Lung (tissue), 12 donors: ENCODE results near the gene ZEB2. TPM values are rescaled to one million over a fixed set of nuclear protein-coding genes. Genes with fewer than 3 reads are reported as not detected.
A peak's percentile ranks its signal among the peaks of the same experiment; 100 is the strongest.

ENCODE experiments used
- ATAC-seq: fragments of 200-7000 bp; cut with Tn5 transposase; one replicate; pipeline ENCODE4 v1.9.1; 2020; ENCODE audit warnings: moderate number of reproducible peaks; ENCODE audit not compliant: insufficient read depth, low FRiP score
- DNase-seq, 3 donors: peaks; one replicate each; pipeline ENCODE4 v3.0.0-alpha.2; 2013 to 2017
- H3K27ac ChIP-seq, 2 donors: one replicate each; pipeline ENCODE4 v1.5.1; 2013; ENCODE audit warnings: mild to moderate bottlenecking in 2 of 2, moderate library complexity in 2 of 2, control low read depth in 1 of 2, inconsistent platforms in 1 of 2, low read depth in 1 of 2, low read length in 1 of 2
- H3K27me3 ChIP-seq, 3 donors: one replicate each; pipeline ENCODE4 v1.5.1; 2013; ENCODE audit warnings: low read length in 2 of 3; ENCODE audit not compliant: control insufficient read depth in 3 of 3, insufficient read depth in 3 of 3
- H3K36me3 ChIP-seq, 4 donors: one replicate each; pipeline ENCODE4 v1.5.1; 2013; ENCODE audit warnings: low read length in 4 of 4, mild to moderate bottlenecking in 1 of 4, moderate library complexity in 1 of 4; ENCODE audit not compliant: control insufficient read depth in 4 of 4, insufficient read depth in 4 of 4
- H3K4me1 ChIP-seq, 5 donors: one replicate each; pipeline ENCODE4 v1.5.1; 2013; ENCODE audit warnings: low read length in 5 of 5, mild to moderate bottlenecking in 2 of 5, moderate library complexity in 1 of 5; ENCODE audit not compliant: control insufficient read depth in 5 of 5, insufficient read depth in 5 of 5
- H3K4me3 ChIP-seq: one replicate; pipeline ENCODE4 v1.5.1; 2013; ENCODE audit warnings: mild to moderate bottlenecking, control low read depth, moderate library complexity
- H3K9ac ChIP-seq, 2 donors: one replicate each; pipeline ENCODE4 v1.5.1; 2013; ENCODE audit warnings: low read length in 2 of 2, control low read depth in 1 of 2; ENCODE audit not compliant: insufficient read depth in 1 of 2
- H3K9me3 ChIP-seq, 4 donors: one replicate each; pipeline ENCODE4 v1.5.1; 2013; ENCODE audit warnings: low read length in 3 of 4, mild to moderate bottlenecking in 1 of 4, moderate library complexity in 1 of 4; ENCODE audit not compliant: control insufficient read depth in 4 of 4, insufficient read depth in 3 of 4
- CTCF ChIP-seq: IDR thresholded peaks from 2 replicates; pipeline ENCODE4 v1.5.1; 2012; ENCODE audit warnings: mild to moderate bottlenecking; ENCODE audit errors: control extremely low read depth, extremely low read depth
- WGBS, 2 donors: extraction: QIAGEN DNeasy Blood & Tissue Kit; methylation state at CpG; one replicate each; pipeline ENCODE4 v1.1.7; 2013; 5-methylcytosine and 5-hydroxymethylcytosine counted together
- polyA plus RNA-seq, 2 donors: library from polyadenylated mRNA; stranded (reverse); fragments of 200-250 nt; gene quantifications; one replicate each; pipeline ENCODE4 v1.2.1, GENCODE V29; 2013
- total RNA-seq, 2 donors: library from RNA; depleted of rRNA in 1 of 2; stranded (reverse); fragments of >200 nt in 1 of 2; gene quantifications; one replicate each; pipeline ENCODE4 v1.2.1, GENCODE V29; 2014 to 2021
- donor health status: control.
- donor health status: control.
- donor health status: Bipolar disorder and iron deficiency.
- donor health status: healthy.
- donor health status: DM: yes; HTN: yes; CAD: no.

The ZEB2 gene
- total and polyA plus RNA-seq, 4 donors = 27.0 to 332 (median 127) TPM

- no peak for ATAC-seq
- no peak for TF ChIP-seq CTCF
- peaks cover 0 to 2% (median 0%) of the 10 kb centered on the region in 4 donors for H3K9me3 ChIP-seq
- H3K27me3 ChIP-seq = peaks cover 0 to 3% (median 0%) of the 10 kb centered on the region in 3 donors
- H3K4me1 ChIP-seq = peaks cover 4 to 88% (median 36%) of the 10 kb centered on the region in 5 donors
- peaks cover 0 to 42% (median 18%) of the 10 kb centered on the region in 4 donors for H3K36me3 ChIP-seq
- peak overlapping the region in 1 of 2 donors; percentile 0 for H3K9ac ChIP-seq
- WGBS, 2 donors = 79 to 84% methylated on average over 2 of the region's 2 CpGs
- no peak for DNase-seq
- no peak overlapping the region for H3K27ac ChIP-seq
- no peak overlapping the region for H3K4me3 ChIP-seq
These were observed 50.1 kb downstream of the ZEB2 start for GRCh38 chr2:144469798-144470197.

- 62 to 69% methylated on average over 4 of the region's 4 CpGs for whole genome bisulfite sequencing, 2 donors
- peaks cover 0 to 2% (median 0%) of the 10 kb centered on the region in 4 donors for H3K9me3 ChIP-seq
- H3K9ac ChIP-seq = no peak overlapping the region
- DNase-seq (no peak), ATAC-seq (no peak)
- no peak overlapping the region for H3K4me3 ChIP-seq
- H3K27ac ChIP-seq = no peak overlapping the region
- TF ChIP-seq CTCF = no peak
- H3K27me3 ChIP-seq = peaks cover 0 to 3% (median 0%) of the 10 kb centered on the region in 3 donors
- peaks cover 0 to 41% (median 19%) of the 10 kb centered on the region in 4 donors for H3K36me3 ChIP-seq
- peaks cover 3 to 80% (median 34%) of the 10 kb centered on the region in 5 donors for H3K4me1 ChIP-seq
These were observed 50.9 kb downstream of the ZEB2 start for GRCh38 chr2:144468823-144469595.

GRCh38 chr2:144467502-144468137 lies 52.3 kb downstream of the ZEB2 start:
- ATAC-seq = no peak
- peaks cover 0 to 3% (median 0%) of the 10 kb centered on the region in 3 donors for H3K27me3 ChIP-seq
- peaks cover 0 to 2% (median 0%) of the 10 kb centered on the region in 4 donors for H3K9me3 ChIP-seq
- peak overlapping the region in 1 of 2 donors; percentile 12 for H3K27ac ChIP-seq
- no peak for DNase-seq
- peaks cover 0 to 31% (median 13%) of the 10 kb centered on the region in 4 donors for H3K36me3 ChIP-seq
- peaks cover 2 to 72% (median 26%) of the 10 kb centered on the region in 5 donors for H3K4me1 ChIP-seq
- no peak overlapping the region for H3K9ac ChIP-seq
- 86 to 90% methylated on average over 4 of the region's 4 CpGs for WGBS, 2 donors
- no peak overlapping the region for H3K4me3 ChIP-seq
- no peak for TF ChIP-seq CTCF
